Activated CD4-positive, alpha-beta T cell treated with anti-CD3 and anti-CD28 coated beads, Interleukin-2, amount 10 ng/mL, durations not matched to agents 24 days and 14 days (primary cell): ENCODE data around the gene MAS1L. TPM values are rescaled to one million over a fixed set of nuclear protein-coding genes. Genes with fewer than 3 reads are reported as not detected.

Experiments used
- DNase-seq: peaks from one replicate; pipeline ENCODE4 v3.0.0; 2022
- H3K27ac Mint-ChIP-seq: one replicate; pipeline ENCODE4 v1.8.0; 2022; ENCODE audit warnings: mild to moderate bottlenecking, mixed read lengths
- H3K27me3 Mint-ChIP-seq: one replicate; pipeline ENCODE4 v1.8.0; 2022; ENCODE audit warnings: mixed read lengths
- H3K36me3 Mint-ChIP-seq: one replicate; pipeline ENCODE4 v1.8.0; 2022; ENCODE audit warnings: low read depth, mild to moderate bottlenecking, mixed read lengths
- H3K4me1 Mint-ChIP-seq: one replicate; pipeline ENCODE4 v1.8.0; 2021; ENCODE audit warnings: mixed read lengths
- H3K4me3 Mint-ChIP-seq: one replicate; pipeline ENCODE4 v1.8.0; 2022; ENCODE audit warnings: mild to moderate bottlenecking, moderate library complexity, mixed read lengths
- H3K9me3 Mint-ChIP-seq: one replicate; pipeline ENCODE4 v1.8.0; 2021; ENCODE audit warnings: mixed read lengths
- intact Hi-C: fragments of 100-400 bp; cut with micrococcal nuclease; formaldehyde crosslinking; loops from one replicate; pipeline ENCODE4 v1.15.1; 2023
- total RNA-seq: library from RNA; stranded (reverse); gene quantifications from 2 replicates; pipeline ENCODE4 v1.2.3, GENCODE V29; 2022

The MAS1L gene
- total RNA-seq, 1 donor from 2014 or later = not detected

DNA sequence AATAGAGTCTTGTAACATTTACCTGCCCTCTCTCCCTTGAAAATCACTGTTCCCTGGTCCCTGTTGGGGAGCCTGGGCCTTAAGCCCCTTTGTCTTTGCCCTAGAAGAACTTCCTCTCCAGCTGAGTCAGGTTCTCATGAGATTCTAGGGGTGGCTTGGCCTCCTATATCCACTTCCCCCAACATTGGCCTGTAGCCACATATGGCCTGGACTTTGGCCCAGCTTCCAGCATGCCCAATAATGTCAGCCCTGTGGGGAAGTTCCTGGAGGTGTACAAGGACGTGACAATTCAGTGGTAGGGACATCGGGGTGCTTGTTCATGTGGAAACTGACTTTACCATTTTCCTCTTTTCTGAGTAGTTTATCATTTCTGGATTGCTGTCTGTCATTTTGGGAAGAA, 17.2 kb upstream of the MAS1L start:
- Mint-ChIP-seq H3K9me3 (no peaks in the 10 kb centered on the region), H3K4me3 (no peak overlapping the region), H3K36me3 (no peaks in the 10 kb centered on the region), H3K27me3 (peaks cover 4% of the 10 kb centered on the region), H3K27ac (no peak overlapping the region), H3K4me1 (no peaks in the 10 kb centered on the region)
- intact Hi-C loops = no loop called here
- no peak for DNase-seq

DNA sequence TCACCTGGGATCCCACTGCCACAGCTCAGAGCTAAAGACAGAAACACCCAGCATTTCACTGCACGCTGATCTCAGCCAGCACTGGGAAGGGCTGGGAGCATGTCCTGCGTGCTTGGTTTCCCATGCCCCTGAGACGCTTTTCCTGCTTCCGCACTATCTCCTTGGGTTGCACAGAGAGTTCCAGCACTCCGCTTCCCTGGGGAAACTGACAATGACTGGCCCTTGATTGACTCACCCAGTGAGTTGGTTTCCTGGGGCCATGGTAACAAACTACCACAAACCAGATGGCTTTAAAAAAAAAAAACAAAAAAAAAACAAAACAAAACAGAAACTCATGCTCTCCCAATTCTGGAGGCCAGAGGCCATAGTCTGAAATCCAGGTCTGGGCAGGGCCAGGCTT, 14.8 kb upstream of the MAS1L start:
- H3K4me3 Mint-ChIP-seq = no peak overlapping the region
- DNase-seq = no peak
- no peaks in the 10 kb centered on the region for H3K9me3 Mint-ChIP-seq
- H3K36me3 Mint-ChIP-seq = no peaks in the 10 kb centered on the region
- H3K27ac Mint-ChIP-seq = no peak overlapping the region
- H3K4me1 Mint-ChIP-seq = no peaks in the 10 kb centered on the region
- intact Hi-C loops = no loop called here
- H3K27me3 Mint-ChIP-seq = peaks cover 15% of the 10 kb centered on the region

DNA sequence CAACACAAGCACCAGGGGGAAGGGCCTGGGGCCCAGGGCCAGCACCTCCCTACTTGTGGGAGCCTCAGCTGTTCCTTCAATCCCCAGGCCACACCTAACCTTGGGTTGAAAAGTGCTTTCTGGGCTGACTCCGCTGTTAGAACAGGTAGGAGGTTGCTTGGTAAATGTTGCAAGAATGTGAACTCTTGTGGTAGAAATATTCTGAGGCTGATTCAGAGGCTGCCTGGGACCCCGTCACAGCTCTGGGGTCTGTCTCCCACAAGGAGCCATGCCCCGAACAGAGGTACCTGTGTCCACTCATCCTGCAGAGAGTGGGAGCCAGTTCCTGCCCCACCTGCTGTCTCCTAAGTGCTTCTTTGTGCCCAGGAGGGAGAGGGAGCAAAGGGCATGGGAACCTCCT, 14.4 kb upstream of the MAS1L start:
- no peak overlapping the region for H3K4me3 Mint-ChIP-seq
- H3K27me3 Mint-ChIP-seq = peaks cover 18% of the 10 kb centered on the region
- intact Hi-C loops = no loop called here
- no peak overlapping the region for H3K27ac Mint-ChIP-seq
- no peak for DNase-seq
- H3K4me1 Mint-ChIP-seq = no peaks in the 10 kb centered on the region
- no peaks in the 10 kb centered on the region for H3K36me3 Mint-ChIP-seq
- no peaks in the 10 kb centered on the region for H3K9me3 Mint-ChIP-seq

DNA sequence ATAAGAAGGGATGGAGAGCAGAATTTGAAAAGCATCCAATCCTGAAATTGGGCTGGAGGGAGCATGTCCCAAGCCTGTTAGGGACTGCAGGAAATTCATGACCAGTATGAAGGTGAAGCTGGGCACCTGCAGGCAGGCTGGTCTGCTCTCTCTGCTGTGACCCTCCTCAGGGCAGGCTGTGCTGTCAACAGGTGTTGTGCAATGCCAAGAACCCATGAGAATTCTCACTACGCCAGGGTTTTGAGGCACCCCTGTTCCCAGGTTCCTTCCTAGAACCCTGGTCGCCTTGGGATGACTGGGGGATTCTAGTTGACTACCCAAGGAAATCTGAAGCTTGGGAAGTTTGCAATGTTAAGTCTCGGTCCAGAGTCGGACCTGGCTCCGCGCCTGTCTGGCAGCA, 13.3 kb upstream of the MAS1L start:
- Mint-ChIP-seq H3K27ac (no peak overlapping the region), H3K9me3 (no peaks in the 10 kb centered on the region), H3K36me3 (no peaks in the 10 kb centered on the region), H3K4me1 (no peaks in the 10 kb centered on the region), H3K27me3 (peaks cover 24% of the 10 kb centered on the region), H3K4me3 (no peak overlapping the region)
- DNase-seq = no peak
- intact Hi-C loops = no loop called here

DNA sequence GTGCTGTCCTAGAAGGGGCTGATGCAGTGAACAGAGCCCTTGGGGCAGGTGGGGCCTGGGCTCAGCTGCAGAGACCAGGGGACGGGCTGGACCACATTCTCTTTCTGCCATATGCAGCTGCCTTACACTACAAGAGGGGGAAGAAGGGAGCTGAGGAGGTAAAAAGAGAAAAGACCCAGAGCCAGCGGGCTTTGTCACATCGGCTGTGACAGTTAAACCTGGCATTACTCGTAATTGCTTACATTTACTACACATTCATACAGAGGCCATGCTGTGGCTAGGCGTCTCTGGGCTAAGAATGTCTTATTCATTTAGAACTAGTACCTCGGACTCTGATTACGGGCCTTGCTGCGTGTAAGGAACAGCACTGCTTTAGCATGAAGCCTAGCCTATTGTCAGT, 12.8 kb upstream of the MAS1L start:
- intact Hi-C loops = no loop called here
- Mint-ChIP-seq H3K9me3 (no peaks in the 10 kb centered on the region), H3K27ac (no peak overlapping the region), H3K4me1 (no peaks in the 10 kb centered on the region), H3K27me3 (peaks cover 25% of the 10 kb centered on the region), H3K4me3 (no peak overlapping the region), H3K36me3 (no peaks in the 10 kb centered on the region)
- DNase-seq = no peak

DNA sequence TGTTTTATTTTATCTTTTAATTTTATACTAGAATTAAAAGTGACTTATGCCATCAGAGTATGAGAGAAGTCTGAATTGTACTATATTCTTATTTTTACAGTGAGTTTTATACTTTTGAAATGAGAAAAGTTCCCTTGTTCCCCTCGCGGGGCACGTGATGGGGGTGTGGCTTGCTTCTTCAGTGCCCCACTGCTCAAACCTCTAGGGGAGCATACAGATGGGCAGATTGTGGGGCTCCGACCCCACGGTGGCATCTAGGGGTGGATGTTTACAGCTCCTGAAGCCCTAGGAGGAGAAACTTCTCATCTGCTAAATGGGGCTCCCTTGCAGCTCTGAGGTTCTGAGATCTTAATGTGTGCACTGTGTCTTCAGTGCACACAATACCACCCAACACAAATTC, 11.9 kb upstream of the MAS1L start:
- intact Hi-C loops = no loop called here
- H3K36me3 Mint-ChIP-seq = no peaks in the 10 kb centered on the region
- DNase-seq = no peak
- no peaks in the 10 kb centered on the region for H3K4me1 Mint-ChIP-seq
- H3K9me3 Mint-ChIP-seq = no peaks in the 10 kb centered on the region
- peaks cover 33% of the 10 kb centered on the region for H3K27me3 Mint-ChIP-seq
- H3K4me3 Mint-ChIP-seq = no peak overlapping the region
- H3K27ac Mint-ChIP-seq = no peak overlapping the region

DNA sequence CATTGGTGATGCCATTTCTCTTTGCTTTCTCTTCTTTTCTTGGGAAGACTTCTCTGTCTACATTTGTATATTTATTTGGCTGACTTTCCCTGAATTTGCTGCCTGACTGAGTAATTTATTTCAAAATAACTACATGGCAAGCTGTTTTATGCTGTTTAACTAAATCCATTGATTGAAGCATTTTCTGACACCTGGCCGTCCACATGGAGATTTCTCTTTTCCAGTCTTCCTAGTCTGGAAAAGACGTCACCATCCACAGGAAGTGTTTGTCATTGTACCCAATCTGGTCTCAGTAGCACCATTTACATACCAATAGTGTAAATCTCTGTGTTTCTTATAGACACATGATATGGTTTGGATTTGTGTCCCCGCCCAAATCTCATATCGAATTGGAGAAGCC, 9.2 kb upstream of the MAS1L start:
- Mint-ChIP-seq H3K9me3 (no peaks in the 10 kb centered on the region), H3K4me3 (no peak overlapping the region), H3K4me1 (no peaks in the 10 kb centered on the region), H3K27ac (no peak overlapping the region), H3K36me3 (no peaks in the 10 kb centered on the region), H3K27me3 (peaks cover 34% of the 10 kb centered on the region)
- no peak for DNase-seq
- intact Hi-C loops = no loop called here

DNA sequence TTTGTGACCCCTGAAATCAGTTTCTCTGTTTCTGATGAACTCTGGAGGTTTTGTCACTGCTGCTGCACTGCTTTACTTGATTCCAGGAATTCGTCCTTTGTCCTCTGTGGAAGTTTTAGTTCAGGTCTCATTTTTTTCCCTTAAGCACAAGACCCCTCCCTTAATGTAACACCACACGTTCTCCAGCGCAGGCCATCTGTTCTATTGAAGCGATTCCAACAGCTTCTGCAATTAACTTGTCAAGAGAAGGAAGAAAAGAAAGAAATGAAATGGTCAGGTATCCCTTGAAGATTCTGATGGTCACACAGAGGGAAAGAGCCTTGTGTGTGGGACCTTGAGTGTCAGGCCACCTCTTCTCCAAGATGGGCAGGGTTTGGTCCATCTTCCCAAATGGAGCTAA, 7.8 kb upstream of the MAS1L start:
- Mint-ChIP-seq H3K27ac (no peak overlapping the region), H3K27me3 (peaks cover 37% of the 10 kb centered on the region), H3K9me3 (no peaks in the 10 kb centered on the region), H3K36me3 (no peaks in the 10 kb centered on the region), H3K4me3 (no peak overlapping the region), H3K4me1 (no peaks in the 10 kb centered on the region)
- no peak for DNase-seq
- intact Hi-C loops = no loop called here

DNA sequence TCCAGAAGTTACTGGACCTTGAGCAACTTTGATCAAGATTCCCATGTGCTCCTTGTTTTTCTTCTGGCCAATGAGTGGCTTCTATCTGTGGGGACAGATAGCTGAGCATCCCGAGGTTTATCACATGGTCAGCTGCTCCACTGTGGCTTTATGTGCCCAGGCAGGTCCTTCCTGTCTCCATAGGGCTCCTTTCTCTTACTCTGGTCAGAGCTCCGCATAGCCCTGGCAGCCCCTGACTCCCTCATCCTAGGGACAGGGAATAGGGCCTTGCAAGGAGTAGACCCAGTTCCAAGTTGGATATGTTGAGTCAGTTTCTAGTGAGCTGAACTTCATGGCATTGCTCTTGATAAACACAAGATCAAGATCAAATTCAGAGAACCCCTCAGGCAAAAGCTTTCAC, 6.4 kb upstream of the MAS1L start:
- intact Hi-C loops = no loop called here
- H3K4me1 Mint-ChIP-seq = no peaks in the 10 kb centered on the region
- no peaks in the 10 kb centered on the region for H3K36me3 Mint-ChIP-seq
- H3K9me3 Mint-ChIP-seq = no peaks in the 10 kb centered on the region
- DNase-seq = no peak
- H3K27ac Mint-ChIP-seq = no peak overlapping the region
- H3K4me3 Mint-ChIP-seq = no peak overlapping the region
- H3K27me3 Mint-ChIP-seq = peaks cover 36% of the 10 kb centered on the region

DNA sequence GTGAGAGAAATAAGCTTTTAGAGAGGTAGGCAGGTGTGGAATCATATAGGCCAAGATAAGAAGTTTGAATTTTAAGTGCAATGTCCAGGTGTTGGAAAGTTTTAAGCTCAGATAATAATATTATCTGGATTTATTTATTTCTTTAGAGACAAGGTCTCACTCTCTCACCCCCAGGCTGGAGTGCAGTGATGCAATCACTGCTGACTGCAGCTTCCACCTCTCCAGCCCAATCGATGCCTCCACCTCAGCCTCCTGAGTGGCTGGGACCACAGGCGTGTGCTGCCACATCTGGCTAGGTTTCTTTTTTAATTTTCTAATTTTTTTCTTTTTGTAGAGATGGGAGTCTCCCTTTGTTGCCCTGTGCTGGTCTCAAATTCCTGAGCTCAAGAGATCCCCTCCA, 5.5 kb upstream of the MAS1L start:
- Mint-ChIP-seq H3K27me3 (peaks cover 30% of the 10 kb centered on the region), H3K27ac (no peak overlapping the region), H3K4me1 (no peaks in the 10 kb centered on the region), H3K4me3 (no peak overlapping the region), H3K36me3 (no peaks in the 10 kb centered on the region), H3K9me3 (no peaks in the 10 kb centered on the region)
- DNase-seq = no peak
- intact Hi-C loops = no loop called here

DNA sequence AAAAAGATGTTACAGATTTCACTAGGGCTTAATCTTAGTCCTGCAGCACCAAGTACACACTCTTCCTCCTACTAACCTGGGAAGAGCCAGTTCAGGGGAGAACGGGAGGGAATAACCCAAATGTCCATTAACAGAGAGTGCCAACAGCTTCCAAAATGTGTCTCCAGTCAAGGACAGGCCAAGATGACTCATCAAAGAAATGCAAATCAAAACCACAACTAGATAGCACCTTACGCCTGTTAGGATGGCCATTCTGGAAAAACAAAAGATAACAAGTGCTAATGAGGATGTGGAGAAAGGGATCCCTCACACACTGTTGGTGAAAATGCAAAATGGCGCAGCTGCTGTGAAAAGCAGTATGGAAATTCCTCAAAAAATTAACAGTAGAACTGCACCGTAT, 3.8 kb upstream of the MAS1L start:
- DNase-seq = no peak
- peaks cover 22% of the 10 kb centered on the region for H3K27me3 Mint-ChIP-seq
- intact Hi-C loops = no loop called here
- no peak overlapping the region for H3K4me3 Mint-ChIP-seq
- H3K27ac Mint-ChIP-seq = no peak overlapping the region
- no peaks in the 10 kb centered on the region for H3K9me3 Mint-ChIP-seq
- no peaks in the 10 kb centered on the region for H3K4me1 Mint-ChIP-seq
- H3K36me3 Mint-ChIP-seq = no peaks in the 10 kb centered on the region

DNA sequence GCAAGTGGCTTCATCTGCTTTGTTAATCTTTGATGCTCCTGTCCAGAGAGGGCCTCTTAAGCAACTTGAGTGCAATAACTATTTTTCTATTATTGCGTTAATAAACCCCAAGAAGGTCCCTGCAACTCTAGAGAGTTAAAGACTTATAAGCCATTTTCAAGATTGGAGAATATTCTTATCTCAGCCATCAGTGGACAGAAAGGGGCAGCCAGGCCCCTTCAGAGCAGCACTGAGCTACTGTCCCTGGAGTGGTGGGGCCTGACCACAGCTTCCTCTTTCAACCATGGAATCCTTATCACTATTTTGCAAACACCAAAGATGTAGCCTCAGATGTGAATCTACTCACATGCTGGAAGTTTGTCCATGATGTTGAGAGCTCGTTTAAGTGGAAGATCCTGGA, 2.8 kb upstream of the MAS1L start:
- H3K36me3 Mint-ChIP-seq = no peaks in the 10 kb centered on the region
- H3K4me1 Mint-ChIP-seq = no peaks in the 10 kb centered on the region
- no peak overlapping the region for H3K4me3 Mint-ChIP-seq
- no peaks in the 10 kb centered on the region for H3K9me3 Mint-ChIP-seq
- no peak for DNase-seq
- no peak overlapping the region for H3K27ac Mint-ChIP-seq
- H3K27me3 Mint-ChIP-seq = peaks cover 21% of the 10 kb centered on the region
- intact Hi-C loops = no loop called here

DNA sequence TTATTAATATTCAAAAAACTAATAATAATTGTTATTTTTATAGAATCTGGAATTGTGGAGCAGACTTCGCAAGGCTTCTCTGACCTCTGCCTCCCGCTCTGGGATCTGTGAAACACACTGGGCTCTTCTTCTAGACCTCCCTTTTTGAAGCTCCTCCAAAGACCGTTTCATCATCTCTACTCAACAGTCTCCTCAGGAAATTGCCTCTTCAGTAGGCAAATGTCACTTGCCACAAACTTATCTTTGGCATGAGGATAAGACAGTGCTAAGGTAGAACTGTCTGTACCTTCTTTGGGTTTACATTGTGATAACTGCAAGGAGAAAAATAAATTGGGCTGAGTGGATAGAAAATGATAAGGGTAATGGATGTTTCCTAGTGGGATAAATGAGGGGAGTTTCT, 2.3 kb upstream of the MAS1L start:
- Mint-ChIP-seq H3K36me3 (no peaks in the 10 kb centered on the region), H3K27me3 (peaks cover 16% of the 10 kb centered on the region), H3K27ac (no peak overlapping the region), H3K4me3 (no peak overlapping the region), H3K9me3 (no peaks in the 10 kb centered on the region), H3K4me1 (no peaks in the 10 kb centered on the region)
- no peak for DNase-seq
- intact Hi-C loops = no loop called here

DNA sequence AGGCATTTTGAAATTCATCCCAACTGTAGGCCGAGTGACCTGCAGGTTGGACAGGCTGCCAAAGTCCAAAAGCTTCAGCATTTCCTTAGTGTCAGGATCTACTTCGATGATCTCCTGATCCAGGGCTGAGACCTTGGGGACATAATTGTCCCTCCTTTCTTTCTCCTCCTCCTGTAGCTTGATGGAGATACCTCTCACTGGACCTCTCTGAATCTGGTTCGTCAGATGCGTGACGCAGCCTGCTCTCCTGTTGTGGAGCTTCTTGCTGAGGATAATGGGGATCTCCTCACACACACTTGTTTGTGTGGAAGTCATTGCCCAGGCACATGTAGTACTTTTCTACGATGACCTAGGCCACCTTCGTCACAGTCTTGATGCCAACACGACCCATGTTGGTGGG, 1.5 kb upstream of the MAS1L start:
- Mint-ChIP-seq H3K27me3 (peaks cover 13% of the 10 kb centered on the region), H3K9me3 (no peaks in the 10 kb centered on the region), H3K4me3 (no peak overlapping the region), H3K36me3 (no peaks in the 10 kb centered on the region), H3K27ac (no peak overlapping the region), H3K4me1 (no peaks in the 10 kb centered on the region)
- no peak for DNase-seq
- intact Hi-C loops = no loop called here

DNA sequence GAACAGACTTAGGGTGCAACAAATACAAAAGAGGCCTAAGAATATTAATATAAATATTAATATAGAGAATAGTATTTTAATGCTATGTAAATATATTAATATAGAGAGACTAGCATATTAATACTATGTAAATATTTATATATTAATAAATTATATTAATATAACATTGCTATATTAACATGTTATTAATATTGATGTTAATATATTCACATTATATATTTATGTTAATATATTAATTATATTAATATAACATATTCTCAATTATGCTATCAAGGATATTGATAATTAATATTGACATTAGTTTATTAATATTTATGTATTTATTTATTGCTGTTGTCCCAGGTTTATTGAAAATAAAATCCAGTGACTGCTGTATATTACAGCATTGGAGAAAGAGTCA, 1.1 kb upstream of the MAS1L start:
- no peaks in the 10 kb centered on the region for H3K36me3 Mint-ChIP-seq
- H3K4me1 Mint-ChIP-seq = no peaks in the 10 kb centered on the region
- H3K27ac Mint-ChIP-seq = no peak overlapping the region
- DNase-seq = no peak
- intact Hi-C loops = no loop called here
- no peaks in the 10 kb centered on the region for H3K9me3 Mint-ChIP-seq
- peaks cover 12% of the 10 kb centered on the region for H3K27me3 Mint-ChIP-seq
- H3K4me3 Mint-ChIP-seq = no peak overlapping the region

DNA sequence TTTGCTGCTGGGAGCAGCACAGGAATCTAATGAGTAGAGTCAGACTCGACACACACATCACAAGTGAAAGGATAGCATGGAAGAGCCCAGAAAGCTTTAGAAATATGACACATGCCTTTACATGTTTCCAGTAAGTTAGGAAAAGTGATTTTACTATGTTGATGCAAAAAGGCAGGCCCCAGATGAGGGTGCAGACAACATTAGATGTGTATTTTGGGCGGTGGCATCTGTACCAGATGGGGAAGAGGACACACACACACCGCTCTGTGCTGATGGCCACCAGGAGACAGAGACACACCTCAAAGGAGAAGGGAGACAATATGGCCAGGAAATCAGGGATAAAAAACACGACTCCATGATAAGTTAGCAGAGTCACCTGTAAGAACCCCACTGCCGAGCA, 625 bp downstream of the MAS1L start:
- Mint-ChIP-seq H3K9me3 (no peaks in the 10 kb centered on the region), H3K36me3 (no peaks in the 10 kb centered on the region), H3K27me3 (peaks cover 14% of the 10 kb centered on the region), H3K4me1 (no peaks in the 10 kb centered on the region), H3K27ac (no peak overlapping the region), H3K4me3 (no peak overlapping the region)
- intact Hi-C loops = no loop called here
- DNase-seq = no peak
